Heart left ventricle (tissue), 16 donors: ENCODE measurements around the gene TMC5. TPM values are rescaled to one million over a fixed set of nuclear protein-coding genes. Genes with fewer than 3 reads are reported as not detected.
"Not testable (repeated sequence)": the region's sequence is repeated elsewhere in the genome, so short reads cannot be mapped to it uniquely, and the experiment has no call there.

Source experiments
- ATAC-seq, 4 donors: fragments of 200-7000 bp; cut with Tn5 transposase; one replicate each; pipeline ENCODE4 v1.9.1; 2020 to 2022; ENCODE audit warnings: moderate library complexity in 4 of 4, mild to moderate bottlenecking in 3 of 4, moderate number of reproducible peaks in 1 of 4
- DNase-seq, 5 donors: peaks; one replicate each; pipeline ENCODE4 v3.0.0-alpha.2; 2020
- H3K27ac ChIP-seq, 12 donors: fragments of 200-600 bp; sonication (generic) in 4 of 12; one replicate each; pipeline versions ENCODE4 v1.5.0 to v1.8.0; 2016 to 2022; ENCODE audit warnings: mild to moderate bottlenecking in 2 of 12
- H3K27me3 ChIP-seq, 9 donors: fragments of 200-600 bp; sonication (generic) in 2 of 9; one replicate each; pipeline versions ENCODE4 v1.5.1 to v1.8.0; 2016 to 2022; ENCODE audit warnings: mild to moderate bottlenecking in 3 of 9
- H3K36me3 ChIP-seq, 9 donors: fragments of 200-600 bp; sonication (generic) in 2 of 9; one replicate each; pipeline versions ENCODE4 v1.5.0 to v1.8.0; 2018 to 2022; ENCODE audit warnings: mild to moderate bottlenecking in 2 of 9
- H3K4me1 ChIP-seq, 12 donors: fragments of 200-600 bp; sonication (generic) in 4 of 12; one replicate each; pipeline versions ENCODE4 v1.5.0 to v1.8.0; 2016 to 2022; ENCODE audit warnings: mild to moderate bottlenecking in 3 of 12
- H3K4me3 ChIP-seq, 12 donors: fragments of 200-600 bp; sonication (generic) in 4 of 12; one replicate each; pipeline versions ENCODE4 v1.5.0 to v1.8.0; 2017 to 2022; ENCODE audit warnings: mild to moderate bottlenecking in 9 of 12, moderate library complexity in 4 of 12
- H3K9me3 ChIP-seq, 12 donors: fragments of 200-600 bp; sonication (generic) in 4 of 12; one replicate each; pipeline versions ENCODE4 v1.5.0 to v1.8.0; 2016 to 2022; ENCODE audit warnings: mild to moderate bottlenecking in 1 of 12
- CTCF ChIP-seq, 12 donors: fragments of 200-600 bp; sonication (generic) in 4 of 12; IDR thresholded peaks; one replicate each; pipeline versions ENCODE4 v1.5.0 to v1.8.0; 2018 to 2022; ENCODE audit warnings: antibody characterized with exemption in 12 of 12, mild to moderate bottlenecking in 5 of 12
- POLR2A ChIP-seq, 2 donors: fragments of 450-650 bp; IDR thresholded peaks; one replicate each; pipeline ENCODE4 v1.6.1; 2017; ENCODE audit warnings: antibody characterized with exemption in 2 of 2, mild to moderate bottlenecking in 2 of 2, moderate library complexity in 2 of 2
- WGBS, 4 donors: extraction: QIAGEN DNeasy Blood & Tissue Kit in 2 of 4; methylation state at CpG; one replicate each; pipeline versions ENCODE4 v1.1.5 to v1.1.7; 2013 to 2018; 5-methylcytosine and 5-hydroxymethylcytosine counted together
- intact Hi-C, 10 donors: fragments of 100-400 bp; cut with DNase I; formaldehyde crosslinking; loops; one replicate each; pipeline versions ENCODE4 v1.11.1 to v1.14.2; 2022
- long read RNA-seq, 3 donors: library from polyadenylated mRNA; unstranded; transcript quantifications; one replicate each; pipeline ENCODE4 v2.0.0, GENCODE V29; 2020 to 2021
- polyA plus RNA-seq, 2 donors: library from polyadenylated mRNA; stranded (reverse); fragments of 200-250 nt; gene quantifications; one replicate each; pipeline ENCODE4 v1.2.3, GENCODE V29; 2013
- total RNA-seq, 9 donors: library from RNA; depleted of rRNA in 2 of 9; stranded (reverse); fragments of >200 nt in 2 of 9; fragmentation: NEBNext Ultra II Directional in 3 of 9; extraction: Animal tissue kit (Norgen Biotek cat#: 25700) in 3 of 9; gene quantifications; one replicate each; pipeline versions ENCODE4 v1.1.0 to v1.2.4, GENCODE V29; 2016 to 2023
- donor health status: ischemic (EF 13 %, LVEDD 7.1; RV severe dilation, severe dysfunction).
- donor health status: healthy with polysubstance abuse.
- donor health status: DM: no; HTN: yes; CAD: no.
- donor health status: DM: no; HTN: no; CAD: no.
- donor health status: ischemic (EF 25% LVEDD 6.9; RV normal size, moderate dysfunction).
- donor health status: ischemic (EF 25% LVEDD 5.7; RV mildly dilated, moderate dysfunction).
- donor health status: healthy.
- donor health status: DM: yes; HTN: yes; CAD: no.
- donor health status: ischemic (EF 35%, LVEDD 5.7; RV mildly dilated, moderate dysfunction).
- donor health status: nonischemic (EF 11% LVEDD 7.7; RV severe dilation, severe dysfunction).
- donor health status: DM: yes; HTN: yes; CAD: no.
- donor health status: PGD.
- donor health status: ischemic (EF 29% LVEDD 5.4; RV normal size, mild dysfunction).
- donor health status: nonischemic (EF 23%, LVEDD 6.1; RV moderate dilation, normal function).

TMC5 gene
- total RNA-seq, result 1 to 10 TPM in 1 of 9 donors, not detected in 8; 1.8 TPM
- polyA plus RNA-seq, result not detected
- long read RNA-seq, donor 1, result 0 reads
- long read RNA-seq, donor 2, result 0 reads
- long read RNA-seq, donor 3, result 0 reads

DNA sequence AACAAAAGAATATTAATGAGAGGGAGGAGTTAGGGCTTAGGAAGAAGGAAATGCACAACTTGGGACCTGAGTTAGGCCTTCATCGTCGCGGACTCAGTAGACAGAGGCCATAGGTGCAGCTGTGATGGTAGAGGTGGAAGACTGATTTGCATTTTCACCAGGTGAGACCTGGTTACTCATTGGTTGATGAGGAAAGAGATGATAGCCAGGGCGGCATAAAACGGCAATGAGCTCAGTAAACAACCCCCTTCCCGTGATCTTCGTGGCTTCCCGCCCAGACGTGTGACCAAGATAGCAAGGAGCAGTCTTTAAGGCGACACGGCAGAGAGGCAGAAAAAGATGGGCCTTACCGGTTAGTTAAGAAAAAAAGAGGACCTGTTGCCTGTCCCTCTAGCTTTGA is at the start of gene TMC5:
TMC5 (plus strand) TSS at position 244 of the 400 bp plus-strand sequence. CDS start 22,156 bp downstream, outside the sequence.
- WGBS, 4 donors, result 50 to 61% (median 57%) methylated on average over 12 of the region's 12 CpGs
- no peak for ATAC-seq
- Histone ChIP-seq H3K27me3 (peaks cover 0 to 37% (median 11%) of the 10 kb centered on the region in 9 donors), H3K27ac (no peak within 1 kb of the TSS), H3K36me3 (no peaks in the 10 kb centered on the region), H3K4me1 (no peaks in the 10 kb centered on the region), H3K9me3 (no peaks in the 10 kb centered on the region), H3K4me3 (no peak within 1 kb of the TSS)
- TF ChIP-seq CTCF (IDR thresholded peaks at IDR 0.05), result no peak
- no peak for TF ChIP-seq POLR2A (IDR thresholded peaks at IDR 0.05)
- DNase-seq, result no peak
- intact Hi-C loops, result no loop called here

DNA sequence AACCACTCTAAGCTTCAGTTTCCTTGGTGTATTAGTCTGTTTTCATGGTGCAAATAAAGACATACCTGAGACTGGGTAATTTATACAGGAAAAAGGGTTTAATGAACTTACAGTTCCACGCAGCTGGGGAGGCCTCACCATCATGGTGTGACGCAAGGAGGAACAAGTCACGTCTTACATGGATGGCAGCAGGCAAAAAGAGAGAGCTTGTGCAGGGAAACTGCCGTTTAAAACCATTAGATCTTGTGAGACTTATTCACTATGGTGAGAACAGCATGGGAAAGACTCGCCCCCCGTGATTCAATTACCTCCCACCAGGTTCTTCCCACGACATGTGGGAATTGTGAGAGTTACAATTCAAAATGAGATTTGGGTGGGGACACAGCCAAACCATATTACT is 45.1 kb upstream of the TMC5 start:
- 77 to 85% (median 83%) methylated on average over 7 of the region's 7 CpGs for WGBS, 4 donors
- not testable (repeated sequence) for ATAC-seq, H3K27me3 ChIP-seq, H3K9me3 ChIP-seq, DNase-seq, H3K27ac ChIP-seq, H3K36me3 ChIP-seq, H3K4me3 ChIP-seq, H3K4me1 ChIP-seq
- intact Hi-C loops, result loop anchor here in 6 of 10 donors (10.0 kb wide), 3 partner anchors 208 to 398 kb away; partner anchors contain the start of gene SYT17 (in 4 of the 6)

DNA sequence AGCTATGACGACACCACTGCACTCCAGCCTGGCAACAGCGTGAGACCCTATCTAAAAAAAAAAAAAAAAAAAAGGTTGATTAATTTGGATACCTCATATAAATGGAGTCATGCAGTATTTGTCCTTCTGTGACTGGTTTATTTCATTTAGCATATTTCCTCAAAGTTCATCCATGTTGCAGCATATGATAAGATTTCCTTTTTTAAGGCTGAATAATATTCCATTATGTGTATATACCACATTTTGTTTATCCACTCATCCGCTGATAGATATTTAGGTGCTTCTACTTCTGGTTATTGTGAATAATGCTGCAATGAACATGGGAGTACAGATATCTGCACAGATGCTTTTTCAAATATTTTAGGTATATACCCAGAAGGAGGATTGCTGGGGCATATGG is 43.3 kb upstream of the TMC5 start:
- 82 to 96% (median 95%) methylated on average over 3 of the region's 3 CpGs for WGBS, 4 donors
- H3K4me1 ChIP-seq, result no peaks in the 10 kb centered on the region
- intact Hi-C loops, result loop anchor here in 8 of 10 donors (2.0 to 10.0 kb wide), 5 partner anchors 208 to 400 kb away; partner anchors contain the start of gene SYT17 (in 4 of the 8)
- H3K9me3 ChIP-seq, result no peaks in the 10 kb centered on the region
- H3K27me3 ChIP-seq, result no peaks in the 10 kb centered on the region
- H3K4me3 ChIP-seq, result no peak overlapping the region
- TF ChIP-seq CTCF (IDR thresholded peaks at IDR 0.05) (no peak), POLR2A (IDR thresholded peaks at IDR 0.05) (no peak)
- no peaks in the 10 kb centered on the region for H3K36me3 ChIP-seq
- ATAC-seq, result no peak
- no peak for DNase-seq
- no peak overlapping the region for H3K27ac ChIP-seq

DNA sequence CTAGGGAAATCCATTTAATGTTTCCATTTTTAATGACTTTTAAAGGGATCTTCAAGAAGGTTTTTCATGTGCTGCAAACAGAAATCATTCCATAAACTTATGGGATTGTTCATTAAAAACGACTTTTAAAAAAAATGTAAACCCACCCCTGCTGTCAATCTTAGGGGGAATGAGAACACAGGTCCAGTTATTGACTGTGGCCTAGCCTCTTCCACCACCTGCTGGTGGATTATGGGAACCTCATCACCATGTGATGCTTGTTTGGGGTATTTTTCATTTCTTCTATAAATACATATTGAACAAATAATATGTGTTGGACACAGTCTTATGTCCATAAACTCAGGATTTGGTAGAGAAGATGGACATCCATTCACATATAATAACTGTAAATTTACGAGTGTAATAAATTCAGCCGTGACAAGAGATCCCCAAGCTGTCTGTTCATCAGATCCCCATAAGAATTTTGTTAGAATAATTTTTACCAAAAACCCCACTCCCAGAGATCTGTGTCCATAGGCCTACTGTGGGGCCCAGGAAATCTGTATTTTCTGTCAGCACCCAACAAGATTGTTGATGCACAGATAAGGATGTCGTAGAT is 42.0 kb upstream of the TMC5 start:
- 34 to 40% (median 36%) methylated on average over 4 of the region's 4 CpGs for WGBS, 4 donors
- H3K36me3 ChIP-seq, result no peaks in the 10 kb centered on the region
- no peak for TF ChIP-seq POLR2A (IDR thresholded peaks at IDR 0.05)
- peak; percentile 77 to 93 (median 82) for TF ChIP-seq CTCF (IDR thresholded peaks at IDR 0.05)
- H3K27ac ChIP-seq, result no peak overlapping the region
- H3K27me3 ChIP-seq, result no peaks in the 10 kb centered on the region
- intact Hi-C loops, result loop anchor here (1.0 to 10.0 kb wide), 8 partner anchors 208 to 401 kb away; partner anchors contain the start of genes SYT17 (in 6 of the 10) and TMC7 (in 2 of the 10)
- H3K9me3 ChIP-seq, result no peaks in the 10 kb centered on the region
- peaks cover 0 to 3% (median 0%) of the 10 kb centered on the region in 12 donors for H3K4me1 ChIP-seq
- DNase-seq (peak in 3 of 5 donors; percentile 19 to 32 (median 28)), ATAC-seq (peak in 3 of 4 donors; percentile 59 to 75 (median 71))
- H3K4me3 ChIP-seq, result no peak overlapping the region
